Esophagus squamous epithelium (tissue), 5 donors: Measurements from ENCODE around the gene FAM107B. TPM values are rescaled to one million over a fixed set of nuclear protein-coding genes. Genes with fewer than 3 reads are reported as not detected.

Source experiments
- DNase-seq: peaks from one replicate; lab custom pipeline; 2025; lab: John Stamatoyannopoulos, UW
- H3K27ac ChIP-seq, 4 donors: fragments of 200-600 bp; sonication (generic); one replicate each; pipeline ENCODE4 v1.5.1; 2016 to 2019; ENCODE audit warnings: mild to moderate bottlenecking in 1 of 4
- H3K27me3 ChIP-seq, 4 donors: fragments of 200-600 bp; sonication (generic); 1 replicate in 3 of 4; 2 replicates in 1 of 4; pipeline versions ENCODE4 v1.5.1 to v1.6.0; 2017 to 2021; ENCODE audit warnings: antibody characterized with exemption in 1 of 4
- H3K36me3 ChIP-seq, 3 donors: fragments of 200-600 bp; sonication (generic); one replicate each; pipeline ENCODE4 v1.5.1; 2016 to 2019
- H3K4me1 ChIP-seq, 3 donors: fragments of 200-600 bp; sonication (generic); one replicate each; pipeline ENCODE4 v1.5.1; 2017 to 2019
- H3K4me3 ChIP-seq, 4 donors: fragments of 200-600 bp; sonication (generic); 1 replicate in 3 of 4; 2 replicates in 1 of 4; pipeline ENCODE4 v1.5.1; 2016 to 2019; ENCODE audit warnings: mild to moderate bottlenecking in 2 of 4, moderate library complexity in 1 of 4
- H3K9me3 ChIP-seq, 3 donors: fragments of 200-600 bp; sonication (generic); one replicate each; pipeline ENCODE4 v1.5.1; 2016 to 2019
- POLR2A ChIP-seq, 4 donors: fragments of 450-650 bp; IDR thresholded peaks; one replicate each; pipeline ENCODE4 v1.6.1; 2017; ENCODE audit warnings: antibody characterized with exemption in 4 of 4, mild to moderate bottlenecking in 4 of 4, moderate library complexity in 3 of 4
- WGBS, 2 donors: methylation state at CpG; one replicate each; pipeline ENCODE4 v1.1.5; 2018; 5-methylcytosine and 5-hydroxymethylcytosine counted together
- intact Hi-C: fragments of 100-400 bp; cut with DNase I; formaldehyde crosslinking; loops from one replicate; pipeline ENCODE4 v1.15.0; 2022
- total RNA-seq, 4 donors: library from RNA; depleted of rRNA; stranded (reverse); fragments of >200 nt; gene quantifications; one replicate each; pipeline ENCODE4 v1.1.0, GENCODE V29; 2016
- TF ChIP-seq, protein P1 (sequence below), 6 experiments: fragments of 450-650 bp in 4 of 6; fragments of 200-600 bp in 2 of 6; sonication (generic) in 2 of 6; IDR thresholded peaks; one replicate each; pipeline ENCODE4 v1.5.1; 2016 to 2019; ENCODE audit warnings: antibody characterized with exemption in 6 of 6, mild to moderate bottlenecking in 4 of 6, moderate library complexity in 4 of 6
- donor health status: DM: yes; HTN: yes; CAD: no.

Gene FAM107B
- total RNA-seq, 4 donors from 2014 or later = 6.7 to 17.0 (median 12.9) TPM

DNA sequence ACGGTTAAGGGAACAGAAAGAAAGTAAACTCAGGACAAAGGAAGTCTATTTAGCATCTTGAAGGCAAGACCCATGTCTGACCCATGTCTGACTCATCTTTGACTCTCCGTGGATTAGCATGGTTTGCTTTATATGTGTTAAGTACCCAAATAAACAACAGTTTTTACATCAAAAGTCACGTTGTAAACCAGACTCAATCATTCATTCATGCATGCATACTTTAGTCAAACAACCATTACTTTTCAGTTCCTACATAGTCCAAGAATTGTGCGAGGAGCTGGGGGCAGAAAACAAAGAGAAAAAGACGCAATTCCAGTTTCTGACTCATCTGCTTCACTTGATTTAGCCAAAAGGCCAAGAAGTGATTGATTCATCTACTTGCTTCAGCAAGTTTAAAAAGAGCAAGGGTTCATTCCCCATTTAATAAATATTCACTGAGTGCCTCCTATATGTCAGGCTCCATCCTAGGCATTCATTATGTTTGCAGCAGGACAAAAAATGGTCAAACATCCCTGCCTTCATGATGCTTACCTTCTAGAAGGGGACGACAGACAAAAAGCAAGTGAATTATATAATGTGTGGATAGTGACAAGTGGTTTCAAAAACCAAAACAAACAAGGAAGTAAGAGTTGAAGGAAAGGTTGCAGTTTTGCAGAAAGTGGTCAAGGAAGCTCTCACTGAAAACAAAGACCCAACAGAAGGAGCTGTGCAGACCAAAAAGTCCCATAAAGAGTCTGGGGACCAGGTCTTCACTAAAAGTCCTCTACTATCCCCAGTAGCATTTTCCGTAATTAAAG, 116.2 kb downstream of the FAM107B start:
- WGBS, 2 donors = 30 to 32% methylated on average over 7 of the region's 7 CpGs
- Histone ChIP-seq H3K36me3 (no peaks in the 10 kb centered on the region), H3K9me3 (no peaks in the 10 kb centered on the region), H3K4me3 (no peak overlapping the region), H3K27ac (peak overlapping the region; percentile 15 to 57 (median 43)), H3K4me1 (peaks cover 16 to 42% (median 19%) of the 10 kb centered on the region in 3 donors), H3K27me3 (no peaks in the 10 kb centered on the region)
- intact Hi-C loops = no loop called here
- TF ChIP-seq, protein P1, sequence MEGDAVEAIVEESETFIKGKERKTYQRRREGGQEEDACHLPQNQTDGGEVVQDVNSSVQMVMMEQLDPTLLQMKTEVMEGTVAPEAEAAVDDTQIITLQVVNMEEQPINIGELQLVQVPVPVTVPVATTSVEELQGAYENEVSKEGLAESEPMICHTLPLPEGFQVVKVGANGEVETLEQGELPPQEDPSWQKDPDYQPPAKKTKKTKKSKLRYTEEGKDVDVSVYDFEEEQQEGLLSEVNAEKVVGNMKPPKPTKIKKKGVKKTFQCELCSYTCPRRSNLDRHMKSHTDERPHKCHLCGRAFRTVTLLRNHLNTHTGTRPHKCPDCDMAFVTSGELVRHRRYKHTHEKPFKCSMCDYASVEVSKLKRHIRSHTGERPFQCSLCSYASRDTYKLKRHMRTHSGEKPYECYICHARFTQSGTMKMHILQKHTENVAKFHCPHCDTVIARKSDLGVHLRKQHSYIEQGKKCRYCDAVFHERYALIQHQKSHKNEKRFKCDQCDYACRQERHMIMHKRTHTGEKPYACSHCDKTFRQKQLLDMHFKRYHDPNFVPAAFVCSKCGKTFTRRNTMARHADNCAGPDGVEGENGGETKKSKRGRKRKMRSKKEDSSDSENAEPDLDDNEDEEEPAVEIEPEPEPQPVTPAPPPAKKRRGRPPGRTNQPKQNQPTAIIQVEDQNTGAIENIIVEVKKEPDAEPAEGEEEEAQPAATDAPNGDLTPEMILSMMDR (IDR thresholded peaks at IDR 0.05) = no peak
- no peak for TF ChIP-seq POLR2A (IDR thresholded peaks at IDR 0.05)
- no peak for DNase-seq

DNA sequence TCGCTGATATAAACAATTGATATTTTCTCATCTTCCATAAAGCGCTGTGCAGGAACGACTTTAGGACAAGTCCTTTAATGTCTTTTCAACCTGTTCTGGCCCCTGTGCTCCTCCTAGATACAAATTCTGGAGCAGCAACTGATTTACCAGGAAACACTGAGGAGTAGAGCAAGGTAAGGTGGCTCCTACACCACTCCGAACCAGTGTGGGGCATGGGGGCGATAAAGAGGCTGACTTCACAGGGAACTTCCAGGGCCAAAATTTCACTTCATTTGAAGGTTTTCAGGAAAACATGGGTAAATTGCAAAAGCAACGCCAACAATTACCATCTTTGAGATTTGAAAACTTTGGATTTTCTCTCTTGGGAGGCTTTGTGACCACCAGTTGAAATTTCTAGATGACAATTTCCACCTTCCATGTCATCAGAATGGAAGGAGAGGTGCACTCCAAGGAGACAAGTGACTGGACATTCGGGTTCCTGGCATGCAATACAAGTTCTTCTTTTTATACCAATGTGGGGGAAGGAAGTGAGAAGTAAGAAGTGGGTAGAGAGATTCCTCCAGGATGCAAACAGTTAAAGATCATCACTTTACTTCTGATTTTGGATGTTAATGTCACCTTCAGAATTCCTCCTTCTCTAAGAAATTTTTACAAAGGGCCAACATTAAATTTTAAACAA, 118.5 kb downstream of the FAM107B start:
- intact Hi-C loops = no loop called here
- TF ChIP-seq POLR2A (IDR thresholded peaks at IDR 0.05) = no peak
- TF ChIP-seq, protein P1 (IDR thresholded peaks at IDR 0.05) = no peak

DNA sequence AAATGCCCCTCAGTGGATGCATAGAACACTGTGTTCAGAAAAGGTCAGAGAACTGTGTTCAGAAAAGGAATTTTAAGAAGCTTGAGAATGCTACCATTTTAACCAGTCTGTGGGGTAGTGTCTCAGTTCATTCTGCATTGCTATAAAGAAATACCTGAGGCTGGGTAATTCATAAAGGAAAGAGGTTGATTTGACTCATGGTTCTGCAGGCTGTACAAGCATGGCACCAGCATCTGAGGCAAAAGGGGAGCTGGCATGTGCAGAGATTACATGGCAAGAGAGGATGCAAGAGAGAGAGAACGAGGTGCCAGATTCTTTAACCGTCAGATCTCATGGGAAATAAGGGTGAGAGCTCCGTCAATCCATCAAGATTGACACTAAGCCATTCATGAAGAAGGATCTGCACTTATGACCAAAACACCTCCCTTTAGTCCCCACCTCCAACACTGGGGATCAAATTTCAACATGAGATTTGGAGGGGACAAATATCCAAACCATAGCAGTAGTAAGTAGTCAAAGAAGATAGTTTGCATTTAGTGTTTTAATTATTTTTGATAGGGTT, 119.8 kb downstream of the FAM107B start:
- Histone ChIP-seq H3K4me1 (peaks cover 16 to 50% (median 26%) of the 10 kb centered on the region in 3 donors), H3K9me3 (no peaks in the 10 kb centered on the region), H3K4me3 (no peak overlapping the region), H3K27ac (no peak overlapping the region), H3K27me3 (no peaks in the 10 kb centered on the region), H3K36me3 (no peaks in the 10 kb centered on the region)
- DNase-seq = no peak
- intact Hi-C loops = no loop called here
- WGBS, 2 donors = 79 to 85% methylated on average over 3 of the region's 3 CpGs
- no peak for TF ChIP-seq POLR2A (IDR thresholded peaks at IDR 0.05)
- TF ChIP-seq, protein P1 (IDR thresholded peaks at IDR 0.05) = no peak

More for the DNA sequence above, 118.5 kb downstream of the FAM107B start:
- peaks cover 16 to 50% (median 26%) of the 10 kb centered on the region in 3 donors for H3K4me1 ChIP-seq
- H3K27ac ChIP-seq = no peak overlapping the region
- no peak for DNase-seq
- 86 to 88% methylated on average over 7 of the region's 7 CpGs for WGBS, 2 donors
- no peak overlapping the region for H3K4me3 ChIP-seq
- no peaks in the 10 kb centered on the region for H3K9me3 ChIP-seq
- no peaks in the 10 kb centered on the region for H3K36me3 ChIP-seq
- H3K27me3 ChIP-seq = no peaks in the 10 kb centered on the region

DNA sequence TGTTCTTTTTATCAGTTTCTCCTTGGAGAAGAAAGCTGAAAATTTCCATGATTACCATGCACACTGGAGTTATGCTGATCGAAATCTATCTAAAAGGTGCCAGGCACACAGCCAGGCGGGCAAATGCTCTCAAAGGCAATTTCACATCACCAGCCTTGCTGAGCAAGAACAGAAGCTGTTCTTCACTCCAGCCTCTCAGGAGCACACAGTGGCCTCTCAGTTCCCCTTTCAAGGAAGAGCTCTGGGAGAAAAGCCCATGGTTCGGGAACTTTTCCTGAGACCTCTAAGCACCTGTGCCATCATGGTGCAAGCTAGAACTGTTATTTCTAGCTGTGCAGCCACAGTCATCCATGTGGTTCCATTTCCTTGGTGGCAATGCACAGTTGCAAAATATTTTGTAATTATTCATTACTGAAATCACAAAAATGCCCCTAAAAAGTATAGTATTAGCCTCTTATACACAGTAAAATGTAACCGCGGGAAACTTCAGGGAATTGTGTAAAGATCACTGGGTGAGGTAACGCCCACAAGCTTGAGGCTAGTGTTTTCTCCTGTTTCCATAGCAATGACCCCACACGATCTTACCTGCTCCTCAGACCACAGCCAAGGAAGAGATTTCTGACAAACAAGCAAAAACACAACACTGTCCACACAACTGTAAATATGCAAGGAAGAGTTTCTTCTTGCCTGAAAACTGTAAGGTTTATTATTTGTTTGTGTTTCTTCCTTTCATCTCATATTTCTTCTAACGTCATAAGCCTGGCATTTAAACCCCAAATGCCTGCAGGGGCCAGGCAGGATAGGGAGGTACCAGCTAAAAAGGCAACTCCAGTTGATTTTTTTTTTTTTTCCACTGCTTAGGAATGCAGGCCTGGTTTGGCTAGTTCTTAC, 121.2 kb downstream of the FAM107B start:
- no peak for DNase-seq
- 16 to 35% methylated on average over 8 of the region's 8 CpGs for WGBS, 2 donors
- H3K4me3 ChIP-seq = no peak overlapping the region
- peak overlapping the region in 3 of 4 donors; percentile 30 to 56 (median 55) for H3K27ac ChIP-seq
- intact Hi-C loops = no loop called here
- TF ChIP-seq, protein P1 (IDR thresholded peaks at IDR 0.05) = no peak
- no peak for TF ChIP-seq POLR2A (IDR thresholded peaks at IDR 0.05)
- H3K9me3 ChIP-seq = no peaks in the 10 kb centered on the region
- no peaks in the 10 kb centered on the region for H3K27me3 ChIP-seq
- no peaks in the 10 kb centered on the region for H3K36me3 ChIP-seq
- H3K4me1 ChIP-seq = peaks cover 14 to 50% (median 24%) of the 10 kb centered on the region in 3 donors
